Endothelial cell of umbilical vein (primary cell): Measurements from ENCODE around the gene CDH9. TPM values are rescaled to one million over a fixed set of nuclear protein-coding genes. Genes with fewer than 3 reads are reported as not detected.

ENCODE experiments used
- BruUV-seq: library from RNA; stranded (reverse); fragments of 400-500 nt; replicated peaks from 2 replicates; lab custom pipeline; 2021; lab: Mats Ljungman, UMichigan
- CTCF ChIA-PET: fragments of 300-600, 350-600 bp; sonication (Branson Sonifier 250); formaldehyde crosslinking; loops from one replicate; lab custom pipeline; 2021; ENCODE audit warnings: antibody characterized with exemption, inconsistent platforms; lab: Charles Lee
- POLR2A ChIA-PET: fragments of 300-600, 350-600 bp; sonication (Branson Sonifier 250); formaldehyde crosslinking; loops from one replicate; lab custom pipeline; 2021; ENCODE audit warnings: antibody characterized with exemption, inconsistent platforms; lab: Charles Lee
- DNase-seq: peaks from one replicate; pipeline ENCODE4 v3.0.0-alpha.2; 2011; ENCODE audit warnings: low read depth, low spot score
- FAIRE-seq: peaks from 2 replicates; lab custom pipeline; 2011; peaks lifted over from hg19 to GRCh38; lab: Jason Lieb, UNC
- H2AFZ ChIP-seq: 2 replicates; pipeline ENCODE4 v1.6.0; 2012; ENCODE audit warnings: low read depth, low read length, control low read depth, inconsistent platforms
- H3K27ac ChIP-seq: 2 replicates; pipeline ENCODE4 v1.5.1; 2011; ENCODE audit warnings: low read depth, mild to moderate bottlenecking, control low read depth, low read length, moderate library complexity; ENCODE audit not compliant: insufficient read depth
- H3K27me3 ChIP-seq, 2 experiments: 2 replicates each; pipeline versions ENCODE4 v1.6.0 to v1.6.1; 2011; ENCODE audit warnings: low read length in 2 of 2, mixed read lengths in 1 of 2; ENCODE audit not compliant: control insufficient read depth in 2 of 2, insufficient read depth in 2 of 2
- H3K36me3 ChIP-seq, 2 experiments: 2 replicates in 1 of 2; 3 replicates in 1 of 2; pipeline ENCODE4 v1.5.1; 2011; ENCODE audit warnings: low read length in 2 of 2, mild to moderate bottlenecking in 1 of 2, moderate library complexity in 1 of 2; ENCODE audit not compliant: control insufficient read depth in 2 of 2, insufficient read depth in 2 of 2; ENCODE audit errors: extremely low read depth in 1 of 2
- H3K4me1 ChIP-seq: 3 replicates; pipeline ENCODE4 v1.5.1; 2011; ENCODE audit warnings: mild to moderate bottlenecking, low read length; ENCODE audit not compliant: control insufficient read depth, insufficient read depth; ENCODE audit errors: extremely low read depth
- H3K4me2 ChIP-seq: 2 replicates; pipeline ENCODE4 v1.6.1; 2011; ENCODE audit warnings: low read length, control low read depth, mixed read lengths; ENCODE audit not compliant: insufficient read depth
- H3K4me3 ChIP-seq, 3 experiments: fragments of 200-600 bp in 1 of 3; sonication (generic), shearing (Covaris generic) in 1 of 3; replicated peaks in 1 of 3; 2 replicates each; pipeline ENCODE4 v1.5.1; 2011 to 2016; ENCODE audit warnings: control low read depth in 3 of 3, low read length in 3 of 3, mild to moderate bottlenecking in 2 of 3, inconsistent platforms in 1 of 3, low read depth in 1 of 3, moderate library complexity in 1 of 3; ENCODE audit not compliant: insufficient read depth in 1 of 3
- H3K79me2 ChIP-seq: 2 replicates; pipeline ENCODE4 v1.6.0; 2012; ENCODE audit warnings: low read length, inconsistent platforms; ENCODE audit not compliant: control insufficient read depth, insufficient read depth
- H3K9ac ChIP-seq: replicated peaks from 2 replicates; pipeline ENCODE3; 2011; ENCODE audit warnings: low read length, control low read depth; ENCODE audit not compliant: insufficient read depth; ENCODE audit errors: extremely low read depth
- H3K9me1 ChIP-seq: replicated peaks from 3 replicates; pipeline ENCODE4 v1.6.0; 2011; ENCODE audit warnings: mild to moderate bottlenecking, low read length; ENCODE audit not compliant: control insufficient read depth, insufficient read depth; ENCODE audit errors: extremely low read depth
- H3K9me3 ChIP-seq: replicated peaks from 2 replicates; pipeline ENCODE4 v1.5.1; 2012; ENCODE audit warnings: low read length, inconsistent platforms; ENCODE audit not compliant: control insufficient read depth, insufficient read depth
- H4K20me1 ChIP-seq: replicated peaks from 2 replicates; pipeline ENCODE3; 2011; ENCODE audit warnings: mild to moderate bottlenecking, low read length; ENCODE audit not compliant: control insufficient read depth, insufficient read depth; ENCODE audit errors: extremely low read depth
- EZH2 ChIP-seq: IDR thresholded peaks from 2 replicates; pipeline ENCODE4 v1.6.1; 2012; ENCODE audit warnings: borderline replicate concordance, low read depth, mild to moderate bottlenecking, moderate library complexity, low read length, inconsistent platforms; ENCODE audit not compliant: severe bottlenecking
- FOS ChIP-seq: IDR thresholded peaks from 2 replicates; pipeline ENCODE4 v1.6.1; 2011; ENCODE audit warnings: mild to moderate bottlenecking, low read length, moderate library complexity, borderline replicate concordance; ENCODE audit not compliant: insufficient read depth
- GATA2 ChIP-seq: IDR thresholded peaks from 2 replicates; pipeline ENCODE4 v1.7.0; 2011; ENCODE audit warnings: low read depth, mild to moderate bottlenecking, moderate library complexity, mixed read lengths, low read length; ENCODE audit not compliant: insufficient read length, insufficient read depth
- JUN ChIP-seq: IDR thresholded peaks from 2 replicates; pipeline ENCODE4 v1.6.1; 2011; ENCODE audit warnings: borderline replicate concordance, low read depth; ENCODE audit not compliant: insufficient read length, insufficient read depth
- MYC ChIP-seq: IDR thresholded peaks from one replicate; pipeline ENCODE4 v1.6.1; 2011; ENCODE audit warnings: mild to moderate bottlenecking, low read depth, low read length
- POLR2A ChIP-seq: IDR thresholded peaks from 2 replicates; pipeline ENCODE4 v1.6.1; 2012; ENCODE audit warnings: low read depth, mild to moderate bottlenecking, control low read depth, low read length
- POLR2AphosphoS5 ChIP-seq: IDR thresholded peaks from 2 replicates; pipeline ENCODE4 v1.6.1; 2012; ENCODE audit warnings: low read depth, mild to moderate bottlenecking, control low read depth, low read length, moderate library complexity; ENCODE audit not compliant: insufficient read depth
- dilution Hi-C: fragments of 300-500 bp; cut with MboI; formaldehyde crosslinking; loops from one replicate; pipeline ENCODE4 v1.15.0; 2019; ENCODE audit warnings: low sequenced_read_pairs; ENCODE audit not compliant: extremely low pct_ligation_motif_present
- intact Hi-C: fragments of 100-400 bp; cut with micrococcal nuclease; formaldehyde crosslinking; loops from one replicate; pipeline ENCODE4 v1.10.0; 2022
- polyA plus RNA-seq, 4 experiments: library from polyadenylated mRNA; depleted of rRNA in 3 of 4; stranded (reverse) in 3 of 4; unstranded in 1 of 4; fragments of >200 nt; gene quantifications; 2 replicates each; pipeline versions ENCODE4 v1.2.1 to v1.2.3, GENCODE V29; 2011 to 2012; ENCODE audit warnings: missing spikeins in 1 of 4
- total RNA-seq: library from RNA; stranded (reverse); gene quantifications from 2 replicates; pipeline ENCODE4 v1.2.3, GENCODE V29; 2021
- TF ChIP-seq, protein P1 (sequence below): IDR thresholded peaks from 2 replicates; pipeline ENCODE4 v1.6.1; 2011; ENCODE audit not compliant: insufficient read depth, insufficient read length
- TF ChIP-seq, protein P2 (sequence below), 2 donors: IDR thresholded peaks; 1 replicate in 1 of 2; 2 replicates in 1 of 2; pipeline ENCODE4 v1.5.1; 2011; ENCODE audit warnings: low read length in 2 of 2, mild to moderate bottlenecking in 2 of 2, moderate library complexity in 2 of 2, control low read depth in 1 of 2, inconsistent platforms in 1 of 2, low read depth in 1 of 2; ENCODE audit not compliant: insufficient read depth in 1 of 2; ENCODE audit errors: extremely low read depth in 1 of 2

CDH9 gene
- total and polyA plus RNA-seq, 2 donors (not counting 3 experiments of a cell fraction or from before 2014, with no cell fraction given): not detected

DNA sequence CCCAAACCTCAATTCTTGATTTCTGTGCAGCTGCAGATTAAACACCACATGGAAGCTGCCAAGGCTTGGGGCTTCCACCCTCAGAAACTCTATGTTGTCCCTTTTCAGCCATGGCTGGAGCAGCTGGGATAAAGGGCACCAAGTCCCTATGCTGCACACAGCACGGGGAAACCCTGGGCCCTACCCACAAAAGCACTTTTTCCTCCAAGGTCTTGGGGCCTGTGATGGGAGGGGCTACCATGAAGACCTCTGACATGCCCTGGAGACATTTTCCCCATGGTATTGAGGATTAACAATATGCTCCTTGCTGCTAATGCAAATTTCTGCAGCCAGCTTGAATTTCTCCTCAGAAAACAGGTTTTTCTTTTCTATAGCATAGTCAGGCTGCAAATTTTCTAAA is 41.8 kb upstream of the CDH9 start:
- H3K27ac ChIP-seq: no peak overlapping the region
- dilution Hi-C loops: no loop called here
- no peak overlapping the region for H2AFZ ChIP-seq
- no peaks in the 10 kb centered on the region for H3K9me1 ChIP-seq
- no peak overlapping the region for H3K4me3 ChIP-seq
- peaks cover 2% of the 10 kb centered on the region for H3K9me3 ChIP-seq
- no peaks in the 10 kb centered on the region for H3K27me3 ChIP-seq
- POLR2A ChIA-PET: no interaction called here
- CTCF ChIA-PET: no interaction called here
- H3K4me2 ChIP-seq: no peak overlapping the region
- H3K4me1 ChIP-seq: no peaks in the 10 kb centered on the region
- H3K9ac ChIP-seq: no peak overlapping the region
- intact Hi-C loops: no loop called here
- no peak for DNase-seq
- H3K36me3 ChIP-seq: no peaks in the 10 kb centered on the region
- TF ChIP-seq POLR2A: no peak
- TF ChIP-seq GATA2: no peak
- TF ChIP-seq FOS: no peak
- no peak for TF ChIP-seq JUN
- TF ChIP-seq, protein P1, sequence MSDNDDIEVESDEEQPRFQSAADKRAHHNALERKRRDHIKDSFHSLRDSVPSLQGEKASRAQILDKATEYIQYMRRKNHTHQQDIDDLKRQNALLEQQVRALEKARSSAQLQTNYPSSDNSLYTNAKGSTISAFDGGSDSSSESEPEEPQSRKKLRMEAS: no peak
- TF ChIP-seq, protein P2, sequence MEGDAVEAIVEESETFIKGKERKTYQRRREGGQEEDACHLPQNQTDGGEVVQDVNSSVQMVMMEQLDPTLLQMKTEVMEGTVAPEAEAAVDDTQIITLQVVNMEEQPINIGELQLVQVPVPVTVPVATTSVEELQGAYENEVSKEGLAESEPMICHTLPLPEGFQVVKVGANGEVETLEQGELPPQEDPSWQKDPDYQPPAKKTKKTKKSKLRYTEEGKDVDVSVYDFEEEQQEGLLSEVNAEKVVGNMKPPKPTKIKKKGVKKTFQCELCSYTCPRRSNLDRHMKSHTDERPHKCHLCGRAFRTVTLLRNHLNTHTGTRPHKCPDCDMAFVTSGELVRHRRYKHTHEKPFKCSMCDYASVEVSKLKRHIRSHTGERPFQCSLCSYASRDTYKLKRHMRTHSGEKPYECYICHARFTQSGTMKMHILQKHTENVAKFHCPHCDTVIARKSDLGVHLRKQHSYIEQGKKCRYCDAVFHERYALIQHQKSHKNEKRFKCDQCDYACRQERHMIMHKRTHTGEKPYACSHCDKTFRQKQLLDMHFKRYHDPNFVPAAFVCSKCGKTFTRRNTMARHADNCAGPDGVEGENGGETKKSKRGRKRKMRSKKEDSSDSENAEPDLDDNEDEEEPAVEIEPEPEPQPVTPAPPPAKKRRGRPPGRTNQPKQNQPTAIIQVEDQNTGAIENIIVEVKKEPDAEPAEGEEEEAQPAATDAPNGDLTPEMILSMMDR (IDR thresholded peaks at IDR 0.05; ENCODE audit: extremely low read depth in 1 of 2, insufficient read depth in 1 of 2, low read depth in 1 of 2, low read length in 2 of 2): no peak
- no peak for TF ChIP-seq EZH2
- TF ChIP-seq POLR2AphosphoS5: no peak
- no peak for TF ChIP-seq MYC
- no peaks in the 10 kb centered on the region for H3K79me2 ChIP-seq
- H4K20me1 ChIP-seq: no peaks in the 10 kb centered on the region
- no TSS peak for BruUV-seq
- FAIRE-seq: no peak
